EL (cell line): ENCODE data around the gene TMEM63B.
"Not testable (repeated sequence)": the region's sequence is repeated elsewhere in the genome, so short reads cannot be mapped to it uniquely, and the experiment has no call there.

Source experiments
- DNase-seq: peaks from one replicate; pipeline ENCODE4 v3.0.0-alpha.2; 2016

Gene TMEM63B

GRCh38 chr6:44172731-44173500, 45.6 kb downstream of the TMEM63B start:
- peak; percentile 82 for DNase-seq

- DNase-seq: no peak
Observed at GRCh38 chr6:44176130-44176761, 48.9 kb downstream of the TMEM63B start.

- no peak for DNase-seq
Observed at GRCh38 chr6:44176762-44177509, 49.6 kb downstream of the TMEM63B start.

GRCh38 chr6:44177691-44178423, 50.5 kb downstream of the TMEM63B start:
- DNase-seq: peak; percentile 87

- no peak for DNase-seq
Observed at GRCh38 chr6:44178424-44179071, 51.2 kb downstream of the TMEM63B start.

GRCh38 chr6:44179072-44179536, 51.8 kb downstream of the TMEM63B start:
- peak; percentile 26 for DNase-seq

- DNase-seq: no peak
Observed at GRCh38 chr6:44179648-44180047, 52.3 kb downstream of the TMEM63B start.

- DNase-seq: no peak
Observed at GRCh38 chr6:44180406-44180805, 53.1 kb downstream of the TMEM63B start.

- DNase-seq: no peak
Observed at GRCh38 chr6:44180886-44181285, 53.5 kb downstream of the TMEM63B start.

GRCh38 chr6:44181784-44182183, 54.4 kb downstream of the TMEM63B start:
- not testable (repeated sequence) for DNase-seq

- no peak for DNase-seq
Observed at GRCh38 chr6:44182911-44183390, 55.6 kb downstream of the TMEM63B start.

- DNase-seq: no peak
Observed at GRCh38 chr6:44183783-44184182, 56.4 kb downstream of the TMEM63B start.

- DNase-seq: not testable (repeated sequence)
Observed at GRCh38 chr6:44185356-44185755, 58.0 kb downstream of the TMEM63B start.

- DNase-seq: no peak
Observed at GRCh38 chr6:44185953-44186634, 58.7 kb downstream of the TMEM63B start.

GRCh38 chr6:44186635-44187025, 59.3 kb downstream of the TMEM63B start:
- no peak for DNase-seq

- DNase-seq: no peak
Observed at GRCh38 chr6:44188819-44189218, 61.5 kb downstream of the TMEM63B start.

GRCh38 chr6:44189257-44189656, 61.9 kb downstream of the TMEM63B start:
- no peak for DNase-seq

GRCh38 chr6:44190715-44191114, 63.4 kb downstream of the TMEM63B start:
- no peak for DNase-seq

- peak; percentile 30 for DNase-seq
Observed at GRCh38 chr6:44192428-44193041, 65.2 kb downstream of the TMEM63B start.

GRCh38 chr6:44193307-44193910, 66.1 kb downstream of the TMEM63B start:
- no peak for DNase-seq

- DNase-seq: no peak
Observed at GRCh38 chr6:44194326-44194725, 67.0 kb downstream of the TMEM63B start.
